SU-DHL-6 (cell line): ENCODE results near the gene DNMBP.

Experiments
- H2AFZ ChIP-seq: fragments of 200-600 bp; sonication (generic); 2 replicates; pipeline ENCODE4 v1.6.1; 2014; ENCODE audit warnings: low read depth, mild to moderate bottlenecking, moderate library complexity, mixed read lengths, antibody characterized with exemption, low read length; ENCODE audit not compliant: severe bottlenecking
- H3F3A ChIP-seq: fragments of 200-600 bp; shearing (Covaris generic); 2 replicates; pipeline ENCODE4 v1.6.0; 2016; ENCODE audit warnings: antibody characterized with exemption, mild to moderate bottlenecking; ENCODE audit not compliant: insufficient read depth
- H3K27ac ChIP-seq: fragments of 200-600 bp; sonication (generic); 2 replicates; pipeline ENCODE4 v1.5.1; 2016; ENCODE audit warnings: low read depth, mild to moderate bottlenecking, low read length, moderate library complexity, mixed read lengths
- H3K27me3 ChIP-seq: fragments of 200-600 bp; sonication (generic), shearing (Covaris generic); 2 replicates; pipeline ENCODE4 v1.6.0; 2014; ENCODE audit warnings: mild to moderate bottlenecking, low read length
- H3K36me3 ChIP-seq: fragments of 200-600 bp; sonication (generic); 2 replicates; pipeline ENCODE4 v1.6.1; 2014; ENCODE audit warnings: mild to moderate bottlenecking, low read length, mixed read lengths
- H3K4me2 ChIP-seq: fragments of 300-600, 200-600 bp; shearing (Covaris generic), sonication (generic); 2 replicates; pipeline ENCODE4 v1.6.0; 2014; ENCODE audit warnings: low read length, low read depth, mild to moderate bottlenecking; ENCODE audit not compliant: poor library complexity, severe bottlenecking
- H3K4me3 ChIP-seq: fragments of 200-600 bp; sonication (generic); 2 replicates; pipeline ENCODE4 v1.5.1; 2014; ENCODE audit warnings: antibody characterized with exemption, low read length, mild to moderate bottlenecking, mixed read lengths; ENCODE audit not compliant: insufficient read depth, poor library complexity, severe bottlenecking
- H3K79me2 ChIP-seq: fragments of 200-600 bp; sonication (generic); 2 replicates; pipeline ENCODE4 v1.6.1; 2014; ENCODE audit warnings: mild to moderate bottlenecking, low read length, moderate library complexity; ENCODE audit not compliant: insufficient read depth
- H3K9ac ChIP-seq: fragments of 200-600 bp; sonication (generic); 2 replicates; pipeline ENCODE4 v1.7.0; 2014; ENCODE audit warnings: mild to moderate bottlenecking, low read length
- H3K9me2 ChIP-seq: fragments of 200-600 bp; sonication (generic); replicated peaks from 2 replicates; pipeline ENCODE4 v1.6.1; 2014; ENCODE audit warnings: low read length; ENCODE audit not compliant: insufficient read depth
- H3K9me3 ChIP-seq: fragments of 200-600 bp; sonication (generic); 2 replicates; pipeline ENCODE4 v1.6.1; 2014; ENCODE audit warnings: low read length, mixed read lengths; ENCODE audit not compliant: insufficient read depth
- H4K20me1 ChIP-seq: fragments of 200-600 bp; sonication (generic); 2 replicates; pipeline ENCODE4 v1.6.1; 2014; ENCODE audit warnings: low read depth, mild to moderate bottlenecking, antibody characterized with exemption, low read length, moderate library complexity, mixed read lengths
- EZH2phosphoT487 ChIP-seq: fragments of 200-600 bp; sonication (generic), shearing (Covaris generic); conservative IDR thresholded peaks from 2 replicates; pipeline ENCODE4 v1.6.1; 2018; ENCODE audit warnings: mild to moderate bottlenecking, antibody characterized with exemption, low read length, moderate library complexity, mixed read lengths
- TF ChIP-seq, protein P1 (sequence below): fragments of 200-600 bp; sonication (generic); IDR thresholded peaks from one replicate; pipeline ENCODE4 v1.5.1; 2017; ENCODE audit warnings: antibody characterized with exemption, mild to moderate bottlenecking, low read length, moderate library complexity; ENCODE audit not compliant: insufficient read depth, poor library complexity, severe bottlenecking

The DNMBP gene

DNA sequence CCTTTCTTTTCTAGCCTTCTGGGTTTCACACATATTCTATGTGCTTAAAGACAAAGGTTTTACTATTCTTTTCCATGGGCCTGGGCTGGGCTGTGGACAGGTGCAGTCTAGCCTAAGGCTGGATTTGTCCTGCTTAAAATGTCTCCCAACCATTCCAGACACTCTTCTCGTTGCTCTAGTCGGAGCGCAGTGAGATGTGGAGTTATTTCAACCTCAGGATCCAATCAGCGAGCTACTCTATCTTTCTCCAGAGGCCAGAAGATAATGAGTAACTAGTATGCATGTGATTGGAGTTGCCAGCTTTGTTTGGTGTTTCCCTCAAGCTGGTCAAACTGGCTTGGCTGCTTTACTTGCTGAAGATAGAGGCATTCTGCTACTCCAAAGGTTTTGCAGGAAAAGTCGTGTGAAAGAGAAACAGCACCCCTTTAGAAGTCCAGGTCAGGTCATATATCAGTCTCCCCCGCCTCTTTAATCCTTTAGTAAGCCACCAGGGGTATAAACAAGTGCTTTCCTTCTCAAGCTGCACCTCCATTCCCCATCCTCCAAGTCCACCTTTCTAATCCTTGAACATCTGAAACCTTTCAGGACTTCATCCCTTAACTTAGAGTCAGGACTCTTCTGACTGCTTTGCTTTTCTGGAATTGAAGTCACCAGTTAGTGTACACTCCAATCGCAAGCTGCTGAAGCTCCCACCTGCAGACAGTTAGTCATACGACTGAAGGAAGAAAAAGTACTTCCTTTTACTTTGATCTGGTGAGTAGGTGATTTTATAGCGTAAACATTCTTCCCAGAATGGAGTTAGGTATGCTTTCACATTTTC is 78.8 kb downstream of the DNMBP start:
- Histone ChIP-seq H3K9me3 (no peaks in the 10 kb centered on the region), H3K27ac (no peak overlapping the region), H3K79me2 (no peaks in the 10 kb centered on the region), H3K36me3 (no peaks in the 10 kb centered on the region), H3K4me3 (no peak overlapping the region), H3K9me2 (no peaks in the 10 kb centered on the region), H3K4me2 (no peak overlapping the region), H3K9ac (no peak overlapping the region), H3F3A (no peaks in the 10 kb centered on the region), H2AFZ (no peak overlapping the region), H3K27me3 (no peaks in the 10 kb centered on the region), H4K20me1 (no peaks in the 10 kb centered on the region)
- TF ChIP-seq, protein P1, sequence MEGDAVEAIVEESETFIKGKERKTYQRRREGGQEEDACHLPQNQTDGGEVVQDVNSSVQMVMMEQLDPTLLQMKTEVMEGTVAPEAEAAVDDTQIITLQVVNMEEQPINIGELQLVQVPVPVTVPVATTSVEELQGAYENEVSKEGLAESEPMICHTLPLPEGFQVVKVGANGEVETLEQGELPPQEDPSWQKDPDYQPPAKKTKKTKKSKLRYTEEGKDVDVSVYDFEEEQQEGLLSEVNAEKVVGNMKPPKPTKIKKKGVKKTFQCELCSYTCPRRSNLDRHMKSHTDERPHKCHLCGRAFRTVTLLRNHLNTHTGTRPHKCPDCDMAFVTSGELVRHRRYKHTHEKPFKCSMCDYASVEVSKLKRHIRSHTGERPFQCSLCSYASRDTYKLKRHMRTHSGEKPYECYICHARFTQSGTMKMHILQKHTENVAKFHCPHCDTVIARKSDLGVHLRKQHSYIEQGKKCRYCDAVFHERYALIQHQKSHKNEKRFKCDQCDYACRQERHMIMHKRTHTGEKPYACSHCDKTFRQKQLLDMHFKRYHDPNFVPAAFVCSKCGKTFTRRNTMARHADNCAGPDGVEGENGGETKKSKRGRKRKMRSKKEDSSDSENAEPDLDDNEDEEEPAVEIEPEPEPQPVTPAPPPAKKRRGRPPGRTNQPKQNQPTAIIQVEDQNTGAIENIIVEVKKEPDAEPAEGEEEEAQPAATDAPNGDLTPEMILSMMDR: no peak
- TF ChIP-seq EZH2phosphoT487: no peak

DNA sequence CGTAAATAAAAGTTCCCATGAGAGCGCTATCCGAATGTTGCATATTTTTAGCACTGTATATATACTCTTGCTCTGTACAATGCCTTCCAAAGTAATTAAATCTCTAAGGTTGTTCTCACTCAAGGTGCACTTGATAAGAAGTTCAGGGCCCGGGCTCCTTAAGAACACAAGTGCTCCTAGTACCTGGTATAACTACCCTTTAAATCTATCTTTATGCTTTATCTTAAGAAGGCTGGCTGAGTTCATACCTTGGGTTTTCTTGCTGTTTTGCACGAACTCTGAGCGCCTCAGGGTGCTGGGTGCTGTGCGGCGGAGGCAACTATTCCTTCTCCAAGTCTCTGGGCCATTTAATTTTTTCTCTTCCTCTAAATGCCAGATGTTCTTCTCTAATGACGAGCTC is 80.4 kb downstream of the DNMBP start:
- H3K4me3 ChIP-seq: no peak overlapping the region
- TF ChIP-seq, protein P1: no peak
- TF ChIP-seq EZH2phosphoT487: no peak
- H2AFZ ChIP-seq: no peak overlapping the region
- no peak overlapping the region for H3K4me2 ChIP-seq
- no peaks in the 10 kb centered on the region for H3F3A ChIP-seq
- no peak overlapping the region for H3K27ac ChIP-seq
- H3K79me2 ChIP-seq: no peaks in the 10 kb centered on the region
- H4K20me1 ChIP-seq: no peaks in the 10 kb centered on the region
- no peaks in the 10 kb centered on the region for H3K9me2 ChIP-seq
- H3K9ac ChIP-seq: no peak overlapping the region
- H3K9me3 ChIP-seq: no peaks in the 10 kb centered on the region
- no peaks in the 10 kb centered on the region for H3K36me3 ChIP-seq
- no peaks in the 10 kb centered on the region for H3K27me3 ChIP-seq

DNA sequence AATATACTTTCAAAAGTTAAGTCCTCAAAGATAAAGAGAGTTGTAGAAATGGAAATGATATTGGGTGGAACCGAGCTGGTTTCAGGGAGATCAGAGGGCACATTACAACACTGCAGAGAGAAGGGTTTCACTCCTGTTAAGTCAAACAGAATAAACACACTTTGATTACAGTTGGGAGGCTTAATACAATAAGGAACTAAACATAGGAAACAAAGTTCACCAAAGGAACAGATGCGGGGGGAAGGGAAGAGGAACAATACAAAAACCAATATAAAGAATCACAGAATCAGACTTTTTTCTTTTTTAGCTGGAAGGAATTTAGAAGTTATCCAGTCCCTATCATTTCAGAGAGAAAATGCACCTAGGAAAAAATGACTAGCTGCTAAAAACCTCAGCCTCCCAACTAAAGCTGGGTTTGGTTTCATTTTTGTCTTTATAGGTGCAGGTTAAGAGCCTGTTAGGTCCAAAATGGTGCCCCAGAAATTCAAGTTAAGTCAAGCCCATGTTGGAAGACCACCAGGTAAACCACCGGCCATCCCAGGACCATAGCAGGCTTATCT is 81.9 kb downstream of the DNMBP start:
- Histone ChIP-seq H3K4me3 (no peak overlapping the region), H3F3A (no peaks in the 10 kb centered on the region), H3K9ac (no peak overlapping the region), H3K9me2 (no peaks in the 10 kb centered on the region), H3K36me3 (no peaks in the 10 kb centered on the region), H3K27ac (no peak overlapping the region), H3K79me2 (no peaks in the 10 kb centered on the region), H2AFZ (no peak overlapping the region), H3K27me3 (no peaks in the 10 kb centered on the region), H3K9me3 (no peaks in the 10 kb centered on the region), H3K4me2 (no peak overlapping the region), H4K20me1 (no peaks in the 10 kb centered on the region)
- no peak for TF ChIP-seq EZH2phosphoT487
- TF ChIP-seq, protein P1: no peak
